Vagina (tissue), 2 donors: ENCODE data around the gene ACAP3. TPM values are rescaled to one million over a fixed set of nuclear protein-coding genes. Genes with fewer than 3 reads are reported as not detected.

Experiments
- DNase-seq, 2 donors: peaks; one replicate each; pipeline ENCODE4 v3.0.0-alpha.2; 2017; ENCODE audit errors: extremely low spot score in 2 of 2
- H3K27ac ChIP-seq: fragments of 200-600 bp; sonication (generic); one replicate; pipeline ENCODE4 v1.5.1; 2019
- H3K27me3 ChIP-seq: fragments of 200-600 bp; sonication (generic); one replicate; pipeline ENCODE4 v1.5.1; 2019
- H3K36me3 ChIP-seq, 2 donors: fragments of 200-600 bp; sonication (generic); one replicate each; pipeline ENCODE4 v1.5.1; 2017 to 2019
- H3K4me1 ChIP-seq: fragments of 200-600 bp; sonication (generic); one replicate; pipeline ENCODE4 v1.5.1; 2019
- H3K4me3 ChIP-seq, 2 donors: fragments of 200-600 bp; sonication (generic); 1 replicate in 1 of 2; 2 replicates in 1 of 2; pipeline ENCODE4 v1.5.1; 2016 to 2019
- H3K9me3 ChIP-seq: fragments of 200-600 bp; sonication (generic); one replicate; pipeline ENCODE4 v1.5.1; 2019
- POLR2A ChIP-seq, 2 donors: fragments of 450-650 bp; IDR thresholded peaks; one replicate each; pipeline ENCODE4 v1.6.1; 2017; ENCODE audit warnings: antibody characterized with exemption in 2 of 2, mild to moderate bottlenecking in 2 of 2, moderate library complexity in 2 of 2
- POLR2AphosphoS5 ChIP-seq, 2 donors: sonication (generic); formaldehyde crosslinking; IDR thresholded peaks; one replicate each; pipeline ENCODE4 v1.9.0; 2017; ENCODE audit warnings: antibody characterized with exemption in 2 of 2, mild to moderate bottlenecking in 2 of 2, low read depth in 1 of 2; ENCODE audit not compliant: insufficient read depth in 1 of 2
- intact Hi-C: fragments of 100-400 bp; cut with DNase I; formaldehyde crosslinking; loops from one replicate; pipeline ENCODE4 v1.15.1; 2023
- total RNA-seq: library from RNA; depleted of rRNA; stranded (reverse); fragments of >200 nt; gene quantifications from one replicate; pipeline ENCODE4 v1.2.3, GENCODE V29; 2016
- TF ChIP-seq, protein P1 (sequence below), 3 experiments: fragments of 450-650 bp in 2 of 3; fragments of 200-600 bp in 1 of 3; sonication (generic) in 1 of 3; IDR thresholded peaks; one replicate each; pipeline ENCODE4 v1.5.1; 2017 to 2019; ENCODE audit warnings: antibody characterized with exemption in 3 of 3, mild to moderate bottlenecking in 2 of 3, moderate library complexity in 2 of 3

ACAP3 gene
- total RNA-seq, 1 donor from 2014 or later = 68.5 TPM

DNA sequence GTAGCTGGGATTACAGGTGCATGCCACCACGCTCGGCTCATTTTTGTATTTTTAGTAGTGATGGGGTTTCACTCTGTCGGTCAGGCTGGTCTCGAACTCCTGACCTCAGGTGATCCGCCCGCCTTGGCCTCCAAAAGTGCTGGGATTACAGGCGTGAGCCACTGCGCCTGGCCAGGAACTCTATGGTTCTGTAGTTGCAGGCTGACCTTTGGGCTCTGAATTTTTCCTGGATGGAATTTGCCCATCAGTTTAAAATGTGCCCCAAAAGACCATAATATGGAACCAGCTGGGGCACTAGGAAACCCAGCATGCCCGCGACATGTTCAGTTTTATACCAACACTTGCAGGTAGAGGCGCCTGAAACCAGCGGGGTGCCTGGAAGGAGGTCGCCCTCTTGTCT lies 29.1 kb downstream of the ACAP3 start:
- Histone ChIP-seq H3K4me1 (peaks cover 21% of the 10 kb centered on the region), H3K4me3 (no peak overlapping the region), H3K27me3 (no peaks in the 10 kb centered on the region), H3K9me3 (no peaks in the 10 kb centered on the region), H3K27ac (no peak overlapping the region), H3K36me3 (no peaks in the 10 kb centered on the region)
- intact Hi-C loops = no loop called here
- TF ChIP-seq POLR2A (IDR thresholded peaks at IDR 0.05) (no peak), POLR2AphosphoS5 (IDR thresholded peaks at IDR 0.05; ENCODE audit: insufficient read depth in 1 of 2, low read depth in 1 of 2) (no peak)
- TF ChIP-seq, protein P1, sequence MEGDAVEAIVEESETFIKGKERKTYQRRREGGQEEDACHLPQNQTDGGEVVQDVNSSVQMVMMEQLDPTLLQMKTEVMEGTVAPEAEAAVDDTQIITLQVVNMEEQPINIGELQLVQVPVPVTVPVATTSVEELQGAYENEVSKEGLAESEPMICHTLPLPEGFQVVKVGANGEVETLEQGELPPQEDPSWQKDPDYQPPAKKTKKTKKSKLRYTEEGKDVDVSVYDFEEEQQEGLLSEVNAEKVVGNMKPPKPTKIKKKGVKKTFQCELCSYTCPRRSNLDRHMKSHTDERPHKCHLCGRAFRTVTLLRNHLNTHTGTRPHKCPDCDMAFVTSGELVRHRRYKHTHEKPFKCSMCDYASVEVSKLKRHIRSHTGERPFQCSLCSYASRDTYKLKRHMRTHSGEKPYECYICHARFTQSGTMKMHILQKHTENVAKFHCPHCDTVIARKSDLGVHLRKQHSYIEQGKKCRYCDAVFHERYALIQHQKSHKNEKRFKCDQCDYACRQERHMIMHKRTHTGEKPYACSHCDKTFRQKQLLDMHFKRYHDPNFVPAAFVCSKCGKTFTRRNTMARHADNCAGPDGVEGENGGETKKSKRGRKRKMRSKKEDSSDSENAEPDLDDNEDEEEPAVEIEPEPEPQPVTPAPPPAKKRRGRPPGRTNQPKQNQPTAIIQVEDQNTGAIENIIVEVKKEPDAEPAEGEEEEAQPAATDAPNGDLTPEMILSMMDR (IDR thresholded peaks at IDR 0.05) = no peak
- DNase-seq = no peak

DNA sequence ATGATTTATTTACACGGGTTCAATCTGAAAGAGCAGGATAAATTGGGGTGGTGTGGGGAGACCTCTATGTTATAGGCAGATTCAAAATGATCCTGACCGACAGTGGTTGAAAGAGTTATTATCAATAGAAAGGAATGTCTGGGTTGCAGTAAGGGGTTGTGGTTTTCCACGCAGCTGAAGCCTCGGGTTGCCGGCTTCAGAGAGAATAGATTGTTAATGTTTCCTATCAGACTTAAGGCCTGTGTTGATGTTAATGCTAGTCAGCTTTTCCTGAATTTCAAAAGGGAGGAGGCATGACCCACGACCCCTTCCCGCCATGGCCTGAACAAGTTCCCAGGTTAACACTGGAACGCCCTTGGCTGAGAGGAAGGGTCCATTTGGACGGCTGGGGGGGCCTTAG lies 31.9 kb downstream of the ACAP3 start:
- H3K4me1 ChIP-seq = peaks cover 38% of the 10 kb centered on the region
- DNase-seq = no peak
- no peak overlapping the region for H3K4me3 ChIP-seq
- H3K27ac ChIP-seq = no peak overlapping the region
- intact Hi-C loops = no loop called here
- H3K27me3 ChIP-seq = no peaks in the 10 kb centered on the region
- no peaks in the 10 kb centered on the region for H3K36me3 ChIP-seq
- TF ChIP-seq POLR2AphosphoS5 (IDR thresholded peaks at IDR 0.05; ENCODE audit: insufficient read depth in 1 of 2, low read depth in 1 of 2) = no peak
- TF ChIP-seq, protein P1 (IDR thresholded peaks at IDR 0.05) = no peak
- TF ChIP-seq POLR2A (IDR thresholded peaks at IDR 0.05) = no peak
- H3K9me3 ChIP-seq = no peaks in the 10 kb centered on the region

GRCh38 chr1:1274931-1275431 lies 32.7 kb downstream of the ACAP3 start:
- Histone ChIP-seq H3K27ac (no peak overlapping the region), H3K4me1 (peaks cover 47% of the 10 kb centered on the region), H3K36me3 (no peaks in the 10 kb centered on the region), H3K27me3 (no peaks in the 10 kb centered on the region), H3K9me3 (no peaks in the 10 kb centered on the region), H3K4me3 (peak overlapping the region in 1 of 2 donors; percentile 97)
- DNase-seq = no peak
- intact Hi-C loops = no loop called here
- no peak for TF ChIP-seq POLR2A (IDR thresholded peaks at IDR 0.05)

DNA sequence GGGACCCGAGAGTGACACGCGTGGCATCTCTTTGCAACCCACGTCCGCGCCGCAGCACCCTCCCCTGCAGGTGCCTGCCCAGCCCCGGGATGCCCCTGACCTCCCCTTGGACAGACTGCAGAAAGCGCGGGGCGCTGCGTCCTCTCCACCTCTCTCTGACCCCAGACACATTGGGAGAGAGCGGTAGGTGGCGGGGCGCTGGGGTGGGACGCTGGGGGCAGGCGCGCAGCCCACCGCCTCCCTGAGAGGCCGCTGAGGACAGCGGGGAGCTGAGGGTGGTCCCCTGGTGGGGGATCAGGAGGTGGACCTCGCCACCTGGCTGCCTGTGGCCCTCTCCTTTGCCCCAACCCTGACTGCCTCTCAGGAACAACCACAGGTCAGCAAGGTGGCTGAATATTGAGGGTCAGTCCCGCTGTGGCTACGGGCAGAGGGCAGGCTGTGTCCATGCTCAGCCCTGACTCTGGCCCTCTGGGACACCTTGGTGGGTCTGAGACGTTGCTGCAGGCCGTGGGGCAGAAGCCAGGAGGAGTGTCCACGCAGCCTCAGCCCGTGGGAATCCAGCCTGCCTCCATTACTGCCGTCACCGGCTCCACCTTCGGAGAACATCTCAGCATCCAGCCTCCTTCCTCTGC lies 33.3 kb downstream of the ACAP3 start:
- peak overlapping the region; percentile 78 for H3K27ac ChIP-seq
- H3K9me3 ChIP-seq = no peaks in the 10 kb centered on the region
- intact Hi-C loops = no loop called here
- no peaks in the 10 kb centered on the region for H3K36me3 ChIP-seq
- H3K27me3 ChIP-seq = no peaks in the 10 kb centered on the region
- H3K4me1 ChIP-seq = peaks cover 53% of the 10 kb centered on the region
- TF ChIP-seq, protein P1 (IDR thresholded peaks at IDR 0.05) = no peak
- TF ChIP-seq POLR2AphosphoS5 (IDR thresholded peaks at IDR 0.05; ENCODE audit: insufficient read depth in 1 of 2, low read depth in 1 of 2) = no peak
- no peak for TF ChIP-seq POLR2A (IDR thresholded peaks at IDR 0.05)
- peak overlapping the region; percentile 87 to 97 for H3K4me3 ChIP-seq
- DNase-seq = no peak

- TF ChIP-seq POLR2A (IDR thresholded peaks at IDR 0.05) (peak in 1 of 2 donors; percentile 40), POLR2AphosphoS5 (IDR thresholded peaks at IDR 0.05; ENCODE audit: insufficient read depth in 1 of 2, low read depth in 1 of 2) (peak; percentile 60 to 62)
- TF ChIP-seq, protein P1 (IDR thresholded peaks at IDR 0.05) = no peak
- Histone ChIP-seq H3K4me3 (peak within 1 kb of the TSS; percentile 87 to 97), H3K27me3 (no peaks in the 10 kb centered on the region), H3K27ac (peak within 1 kb of the TSS; percentile 84), H3K36me3 (no peaks in the 10 kb centered on the region), H3K9me3 (no peaks in the 10 kb centered on the region), H3K4me1 (peaks cover 56% of the 10 kb centered on the region)
- intact Hi-C loops = no loop called here
- no peak for DNase-seq
Observed at GRCh38 chr1:1273512-1274298, 34.0 kb downstream of the ACAP3 start, which contains the start of gene UBE2J2. TSS of gene UBE2J2 (minus strand) at chr1:1273854. CDS start at chr1:1267992, 5,862 bp downstream.
